Measurements from ENCODE around the gene DUSP28. TPM values are rescaled to one million over a fixed set of nuclear protein-coding genes. Genes with fewer than 3 reads are reported as not detected.
A peak's percentile ranks its signal among the peaks of the same experiment; 100 is the strongest.

The DUSP28 gene
- total and polyA plus RNA-seq, 2 of the 13 experiments (the other 11 are each of a cell fraction or from before 2014, with no cell fraction given): 5.2 to 8.6 TPM

DNA sequence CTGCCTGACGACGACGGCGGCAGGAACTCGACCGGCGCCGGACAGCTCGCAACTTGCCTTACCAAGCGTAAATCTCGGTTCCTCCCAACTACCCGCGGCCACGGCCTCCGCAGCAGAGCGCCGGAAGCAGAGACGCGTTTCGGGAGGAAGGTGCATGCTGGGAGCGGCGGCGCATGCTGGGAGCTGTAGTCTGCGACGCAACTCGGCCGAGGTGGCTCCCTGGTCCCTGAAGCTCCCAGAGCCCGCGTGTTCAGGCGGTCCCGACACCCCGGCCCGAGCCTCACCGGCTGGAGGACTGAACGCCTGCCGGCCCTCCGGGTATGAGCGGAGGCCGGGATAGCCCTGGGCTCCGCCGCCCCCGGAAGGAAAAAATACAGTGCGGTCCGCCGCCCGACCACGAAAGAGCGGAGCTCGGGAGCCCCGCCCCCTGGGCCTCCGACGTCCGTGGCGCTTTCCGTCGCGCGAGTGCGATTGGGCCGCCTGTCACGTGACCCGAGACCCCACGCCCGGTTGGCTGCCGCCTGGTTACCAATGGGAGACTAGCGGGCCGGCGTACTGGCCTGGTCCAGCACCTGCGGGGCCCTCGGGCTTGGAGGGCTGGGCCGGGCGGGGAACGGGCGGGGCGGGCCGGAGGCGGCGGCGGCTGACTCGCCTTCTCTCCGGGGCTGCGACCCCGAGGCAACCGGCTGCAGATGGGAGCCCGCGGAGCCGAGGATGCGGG is 26.2 kb downstream of the DUSP28 start, which contains the start of gene CAPN10 (continued):
- TF ChIP-seq BRD4 (CRISPR knock-in tag; IDR thresholded peaks at IDR 0.05): 0 out of 2 replicates have a peak, but pooled peaks have one; percentile 80
- TF ChIP-seq NFKBIZ (CRISPR knock-in tag; IDR thresholded peaks at IDR 0.05): no peak; the same call in 1 of the 2 replicates
- TF ChIP-seq ARNT2 (CRISPR knock-in tag; IDR thresholded peaks at IDR 0.05; ENCODE audit: low read depth): peak; percentile 38; the same call in 1 of the 2 replicates
- TF ChIP-seq ZNF720 (CRISPR knock-in tag; IDR thresholded peaks at IDR 0.05): 0 out of 2 replicates have a peak, but pooled peaks have one; percentile 17
- 0 out of 2 replicates have a peak, but pooled peaks have one; percentile 13 for TF ChIP-seq RFX3 (CRISPR knock-in tag; IDR thresholded peaks at IDR 0.05)
- peak; percentile 41; the same call in 1 of the 2 replicates for TF ChIP-seq MIXL1 (CRISPR knock-in tag; IDR thresholded peaks at IDR 0.05)

DNA sequence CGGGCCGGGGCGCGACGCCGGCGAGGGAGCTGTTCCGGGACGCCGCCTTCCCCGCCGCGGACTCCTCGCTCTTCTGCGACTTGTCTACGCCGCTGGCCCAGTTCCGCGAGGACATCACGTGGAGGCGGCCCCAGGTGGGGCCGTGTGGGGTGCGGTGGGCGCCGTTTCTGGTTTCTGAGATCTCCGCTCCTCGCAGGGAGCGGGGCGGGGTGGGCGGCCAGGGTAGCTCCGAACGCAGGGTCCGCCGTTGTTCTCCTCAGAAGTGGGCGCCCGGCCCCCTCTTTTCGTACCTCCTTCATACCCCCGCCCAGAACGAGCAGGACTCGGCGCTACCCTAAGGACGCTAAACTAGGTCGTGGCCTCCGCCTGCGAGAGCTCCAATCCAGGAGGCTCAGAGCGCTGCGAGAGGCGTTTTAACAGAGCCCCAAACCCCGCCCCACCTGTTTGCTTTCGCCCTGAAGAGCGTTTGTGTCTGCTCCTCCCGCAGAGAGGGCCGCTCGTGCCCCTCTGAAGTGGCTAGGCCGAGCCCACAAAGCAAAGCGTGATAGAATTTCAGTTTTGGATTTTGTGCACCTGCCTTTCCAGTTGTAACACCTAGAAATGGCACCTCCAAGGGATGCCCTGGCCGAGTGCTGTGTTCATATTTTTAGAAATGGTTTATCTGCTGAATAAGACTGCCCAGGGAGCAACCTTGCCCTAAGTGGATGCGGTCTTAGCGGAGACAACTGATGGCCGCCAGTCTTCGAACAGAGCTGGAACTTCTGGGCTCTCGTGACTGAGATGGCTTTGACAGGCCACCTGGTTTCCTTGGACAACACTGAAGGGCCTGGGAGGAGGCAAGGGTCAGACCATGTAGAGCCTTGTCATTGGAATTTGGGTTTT is 27.0 kb downstream of the DUSP28 start:
- POLR2A ChIA-PET: interaction anchor here (1.0 to 6.0 kb wide), 14 partner anchors 9 to 728 kb away, joined by 3 to 149 read pairs (median 8); partner anchors contain the start of genes ANKMY1, DUSP28, HDLBP and RNPEPL1
- CTCF ChIA-PET (ENCODE audit: low intra/inter-chr PET ratio, low total read pairs): interaction anchor here (1.8 kb wide), 1 partner anchor 17 kb away, joined by 5 read pairs; no protein-coding TSS in a partner anchor
- WGBS (ENCODE audit: low lambda C conversion rate): 3% methylated on average over 27 of the region's 62 CpGs
- in situ Hi-C loops (cut with HindIII; ENCODE audit: extremely low pct_ligation_motif_present, low pct_unique_long_range_greater_than_20kb): no loop called here
- H3K27me3 ChIP-seq (ENCODE audit: control insufficient read depth in 1 of 2, insufficient read depth in 2 of 2, low read length in 2 of 2): peaks cover 0 to 4% of the 10 kb centered on the region in 2 experiments; a peak in 1 of 5 replicates
- DNase-seq (ENCODE audit: low spot score): peak; percentile 58
- FAIRE-seq: peak; percentile 50
- peak overlapping the region; percentile 98 for H3K9ac ChIP-seq (ENCODE audit: insufficient read depth, low read depth, low read length)
- H4K20me1 ChIP-seq (ENCODE audit: insufficient read depth, low read length): peaks cover 17% of the 10 kb centered on the region; the same call in 1 of the 2 replicates
- ATAC-seq: peak; percentile 65
- peaks cover 20 to 35% of the 10 kb centered on the region in 2 experiments for H3K36me3 ChIP-seq (replicated peaks in 1 of 2; ENCODE audit: control insufficient read depth in 1 of 2, insufficient read depth in 2 of 2, low read length in 2 of 2)
- no peak overlapping the region for H2AFZ ChIP-seq (ENCODE audit: low read length)
- peak overlapping the region; percentile 89 for H3K27ac ChIP-seq (ENCODE audit: extremely low read length, insufficient read depth, low read length)
- BruUV-seq (replicated peaks): no TSS peak
- peak overlapping the region; percentile 98 for H3K4me2 ChIP-seq (ENCODE audit: low read depth, low read length)
- no peaks in the 10 kb centered on the region for H3K9me3 ChIP-seq (ENCODE audit: low read length)
- intact Hi-C loops (cut with micrococcal nuclease; ENCODE audit: unreplicated experiment): loop anchor here (1.0 kb wide), 2 partner anchors 17 to 39 kb away; no protein-coding TSS in a partner anchor
- peaks cover 65% of the 10 kb centered on the region for H3K79me2 ChIP-seq (ENCODE audit: insufficient read depth, low read length)
- H3K4me1 ChIP-seq (ENCODE audit: insufficient read depth, low read length): peaks cover 52% of the 10 kb centered on the region
- H3K4me3 ChIP-seq (replicated peaks in 1 of 3; ENCODE audit: insufficient read depth in 1 of 3, low read depth in 2 of 3, low read length in 3 of 3): peak overlapping the region; percentile 83 to 90 (median 88)
- no peak for TF ChIP-seq ZNF264 (CRISPR knock-in tag; IDR thresholded peaks at IDR 0.05)
- TF ChIP-seq FIP1L1 (IDR thresholded peaks at IDR 0.05; ENCODE audit: borderline replicate concordance, insufficient read depth, low read depth, low read length): no peak
- TF ChIP-seq HNRNPK (IDR thresholded peaks at IDR 0.05; ENCODE audit: low read depth, low read length, poor library complexity, severe bottlenecking): no peak
- TF ChIP-seq, protein P1, sequence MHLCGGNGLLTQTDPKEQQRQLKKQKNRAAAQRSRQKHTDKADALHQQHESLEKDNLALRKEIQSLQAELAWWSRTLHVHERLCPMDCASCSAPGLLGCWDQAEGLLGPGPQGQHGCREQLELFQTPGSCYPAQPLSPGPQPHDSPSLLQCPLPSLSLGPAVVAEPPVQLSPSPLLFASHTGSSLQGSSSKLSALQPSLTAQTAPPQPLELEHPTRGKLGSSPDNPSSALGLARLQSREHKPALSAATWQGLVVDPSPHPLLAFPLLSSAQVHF (CRISPR knock-in tag; IDR thresholded peaks at IDR 0.05): no peak
- no peak for TF ChIP-seq RELA (CRISPR knock-in tag; IDR thresholded peaks at IDR 0.05)
- TF ChIP-seq, protein P2, sequence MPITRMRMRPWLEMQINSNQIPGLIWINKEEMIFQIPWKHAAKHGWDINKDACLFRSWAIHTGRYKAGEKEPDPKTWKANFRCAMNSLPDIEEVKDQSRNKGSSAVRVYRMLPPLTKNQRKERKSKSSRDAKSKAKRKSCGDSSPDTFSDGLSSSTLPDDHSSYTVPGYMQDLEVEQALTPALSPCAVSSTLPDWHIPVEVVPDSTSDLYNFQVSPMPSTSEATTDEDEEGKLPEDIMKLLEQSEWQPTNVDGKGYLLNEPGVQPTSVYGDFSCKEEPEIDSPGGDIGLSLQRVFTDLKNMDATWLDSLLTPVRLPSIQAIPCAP (CRISPR knock-in tag; IDR thresholded peaks at IDR 0.05; ENCODE audit: low read depth): 0 out of 2 replicates have a peak, but pooled peaks have one; percentile 37
- no peak for TF ChIP-seq CEBPB (IDR thresholded peaks at IDR 0.05; ENCODE audit: borderline replicate concordance, low read depth, low read length)
- TF ChIP-seq ZMYM2 (CRISPR knock-in tag; IDR thresholded peaks at IDR 0.05): no peak
- TF ChIP-seq KAT7 (CRISPR knock-in tag; IDR thresholded peaks at IDR 0.05; ENCODE audit: borderline replicate concordance): no peak
- TF ChIP-seq RNF2 (conservative IDR thresholded peaks at IDR 0.05; ENCODE audit: low read depth): no peak; the same call in 1 of the 2 replicates
- TF ChIP-seq, protein P3, sequence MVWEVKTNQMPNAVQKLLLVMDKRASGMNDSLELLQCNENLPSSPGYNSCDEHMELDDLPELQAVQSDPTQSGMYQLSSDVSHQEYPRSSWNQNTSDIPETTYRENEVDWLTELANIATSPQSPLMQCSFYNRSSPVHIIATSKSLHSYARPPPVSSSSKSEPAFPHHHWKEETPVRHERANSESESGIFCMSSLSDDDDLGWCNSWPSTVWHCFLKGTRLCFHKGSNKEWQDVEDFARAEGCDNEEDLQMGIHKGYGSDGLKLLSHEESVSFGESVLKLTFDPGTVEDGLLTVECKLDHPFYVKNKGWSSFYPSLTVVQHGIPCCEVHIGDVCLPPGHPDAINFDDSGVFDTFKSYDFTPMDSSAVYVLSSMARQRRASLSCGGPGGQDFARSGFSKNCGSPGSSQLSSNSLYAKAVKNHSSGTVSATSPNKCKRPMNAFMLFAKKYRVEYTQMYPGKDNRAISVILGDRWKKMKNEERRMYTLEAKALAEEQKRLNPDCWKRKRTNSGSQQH (CRISPR knock-in tag; IDR thresholded peaks at IDR 0.05; ENCODE audit: low read depth): no peak
- TF ChIP-seq HOXA7 (CRISPR knock-in tag; IDR thresholded peaks at IDR 0.05): no peak
- TF ChIP-seq ZNF619 (CRISPR knock-in tag; IDR thresholded peaks at IDR 0.05): no peak
